GM23338 (cell line): ENCODE measurements around the gene PTCH2. TPM values are rescaled to one million over a fixed set of nuclear protein-coding genes. Genes with fewer than 3 reads are reported as not detected.

Experiments used
- ATAC-seq: fragments of 200-7000 bp; cut with Tn5 transposase; 3 replicates; pipeline ENCODE4 v1.9.1; 2020
- DNase-seq: peaks from one replicate; pipeline ENCODE4 v3.0.0-alpha.2; 2015; ENCODE audit warnings: low spot score
- H2AFZ ChIP-seq: fragments of 200-600 bp; sonication (generic); 2 replicates; pipeline ENCODE4 v1.8.0; 2016; ENCODE audit warnings: antibody characterized with exemption, mild to moderate bottlenecking, moderate library complexity
- H3F3A ChIP-seq: fragments of 200-600 bp; sonication (generic); replicated peaks from 2 replicates; pipeline ENCODE4 v1.8.0; 2017; ENCODE audit warnings: antibody characterized with exemption, mixed run types, low read depth
- H3K27ac ChIP-seq: fragments of 200-600 bp; sonication (generic); 2 replicates; pipeline ENCODE4 v1.6.1; 2016; ENCODE audit warnings: low read depth
- H3K27me3 ChIP-seq: fragments of 200-600 bp; sonication (generic); 2 replicates; pipeline ENCODE4 v1.8.0; 2016; ENCODE audit warnings: mild to moderate bottlenecking, mixed run types, moderate library complexity; ENCODE audit not compliant: insufficient read depth
- H3K36me3 ChIP-seq: fragments of 200-600 bp; sonication (generic); 2 replicates; pipeline ENCODE4 v1.8.0; 2016; ENCODE audit warnings: mild to moderate bottlenecking; ENCODE audit not compliant: insufficient read depth
- H3K4me1 ChIP-seq: fragments of 200-600 bp; sonication (generic); 2 replicates; pipeline ENCODE4 v1.8.0; 2016; ENCODE audit warnings: mild to moderate bottlenecking, moderate library complexity; ENCODE audit not compliant: insufficient read depth
- H3K4me2 ChIP-seq: fragments of 200-600 bp; sonication (generic); 2 replicates; pipeline ENCODE4 v1.7.1; 2017; ENCODE audit warnings: mixed run types
- H3K4me3 ChIP-seq: fragments of 200-600 bp; sonication (generic); 2 replicates; pipeline ENCODE4 v1.6.1; 2016; ENCODE audit warnings: mixed run types
- H3K79me2 ChIP-seq: fragments of 200-600 bp; sonication (generic); replicated peaks from 2 replicates; pipeline ENCODE4 v1.8.0; 2017; ENCODE audit warnings: mild to moderate bottlenecking; ENCODE audit not compliant: insufficient read depth
- H3K9me2 ChIP-seq: fragments of 200-600 bp; sonication (generic); 2 replicates; pipeline ENCODE4 v1.8.0; 2017; ENCODE audit not compliant: insufficient read depth
- H4K20me1 ChIP-seq: fragments of 200-600 bp; sonication (generic); replicated peaks from 2 replicates; pipeline ENCODE4 v1.8.0; 2017; ENCODE audit warnings: mild to moderate bottlenecking; ENCODE audit not compliant: insufficient read depth
- H3K27ac Mint-ChIP-seq: 2 replicates; pipeline ENCODE4 v1.8.0; 2020; ENCODE audit warnings: inconsistent platforms, mild to moderate bottlenecking, moderate library complexity, mixed read lengths
- H3K27me3 Mint-ChIP-seq: 3 replicates; pipeline ENCODE4 v1.8.0; 2022; ENCODE audit warnings: low read depth, mild to moderate bottlenecking, moderate library complexity, mixed read lengths, inconsistent platforms; ENCODE audit not compliant: insufficient read depth, poor library complexity
- H3K36me3 Mint-ChIP-seq: 3 replicates; pipeline ENCODE4 v1.8.0; 2021; ENCODE audit warnings: low read depth, mild to moderate bottlenecking, inconsistent platforms, moderate library complexity, mixed read lengths
- H3K4me1 Mint-ChIP-seq: 3 replicates; pipeline ENCODE4 v1.8.0; 2020; ENCODE audit warnings: mild to moderate bottlenecking, inconsistent platforms, mixed read lengths
- H3K4me3 Mint-ChIP-seq: 3 replicates; pipeline ENCODE4 v1.8.0; 2021; ENCODE audit warnings: moderate library complexity, mild to moderate bottlenecking, inconsistent platforms, mixed read lengths
- H3K9me3 Mint-ChIP-seq: 3 replicates; pipeline ENCODE4 v1.8.0; 2020; ENCODE audit warnings: moderate library complexity, mild to moderate bottlenecking, inconsistent platforms, mixed read lengths
- CREB1 ChIP-seq: fragments of 250-450 bp; sonication (Bioruptor Pico); IDR thresholded peaks from 2 replicates; pipeline ENCODE4 v1.5.0; 2020; ENCODE audit warnings: low read depth, mild to moderate bottlenecking, moderate library complexity
- POLR2AphosphoS5 ChIP-seq: IDR thresholded peaks from 2 replicates; pipeline ENCODE4 v1.6.1; 2016; ENCODE audit warnings: antibody characterized with exemption, low read depth
- ZNF114 ChIP-seq: fragments of 250-450 bp; sonication (Bioruptor Pico); IDR thresholded peaks from 2 replicates; pipeline ENCODE4 v1.5.0; 2020; ENCODE audit warnings: mild to moderate bottlenecking, moderate library complexity
- ZNF331 ChIP-seq: fragments of 250-450 bp; sonication (Bioruptor Pico); IDR thresholded peaks from 2 replicates; pipeline ENCODE4 v1.5.0; 2020; ENCODE audit warnings: low read depth, mild to moderate bottlenecking, moderate library complexity
- polyA plus RNA-seq: library from polyadenylated mRNA; unstranded; fragments of >200 nt; fragmentation: Nextera tagmentation; extraction: Ambion mirVana; gene quantifications from 2 replicates; pipeline ENCODE4 v1.2.1, GENCODE V29; 2016
- total RNA-seq: library from RNA; depleted of rRNA; stranded (reverse); fragments of >200 nt; shearing (Covaris generic); gene quantifications from 2 replicates; pipeline ENCODE4 v1.2.3, GENCODE V29; 2014
- TF ChIP-seq, protein P1 (sequence below): fragments of 250-450 bp; sonication (Bioruptor Pico); IDR thresholded peaks from 2 replicates; pipeline ENCODE4 v1.5.0; 2020; ENCODE audit warnings: mild to moderate bottlenecking, moderate library complexity
- TF ChIP-seq, protein P2 (sequence below): IDR thresholded peaks from one replicate; pipeline ENCODE4 v1.6.1; 2018; ENCODE audit warnings: antibody characterized with exemption; ENCODE audit not compliant: unreplicated experiment
- TF ChIP-seq, protein P3 (sequence below): IDR thresholded peaks from 2 replicates; pipeline ENCODE4 v1.6.1; 2016; ENCODE audit warnings: antibody characterized with exemption
- TF ChIP-seq, protein P4 (sequence below), 2 experiments: fragments of 200-600 bp in 1 of 2; sonication (generic) in 1 of 2; conservative IDR thresholded peaks; 2 replicates each; pipeline versions ENCODE4 v1.5.1 to v1.6.1; 2016 to 2017; ENCODE audit warnings: antibody characterized with exemption in 2 of 2, low read depth in 2 of 2, mild to moderate bottlenecking in 2 of 2, moderate library complexity in 1 of 2

PTCH2 gene
- total and polyA plus RNA-seq, 2 experiments from 2014 or later: 0.63 to 0.74 TPM

DNA sequence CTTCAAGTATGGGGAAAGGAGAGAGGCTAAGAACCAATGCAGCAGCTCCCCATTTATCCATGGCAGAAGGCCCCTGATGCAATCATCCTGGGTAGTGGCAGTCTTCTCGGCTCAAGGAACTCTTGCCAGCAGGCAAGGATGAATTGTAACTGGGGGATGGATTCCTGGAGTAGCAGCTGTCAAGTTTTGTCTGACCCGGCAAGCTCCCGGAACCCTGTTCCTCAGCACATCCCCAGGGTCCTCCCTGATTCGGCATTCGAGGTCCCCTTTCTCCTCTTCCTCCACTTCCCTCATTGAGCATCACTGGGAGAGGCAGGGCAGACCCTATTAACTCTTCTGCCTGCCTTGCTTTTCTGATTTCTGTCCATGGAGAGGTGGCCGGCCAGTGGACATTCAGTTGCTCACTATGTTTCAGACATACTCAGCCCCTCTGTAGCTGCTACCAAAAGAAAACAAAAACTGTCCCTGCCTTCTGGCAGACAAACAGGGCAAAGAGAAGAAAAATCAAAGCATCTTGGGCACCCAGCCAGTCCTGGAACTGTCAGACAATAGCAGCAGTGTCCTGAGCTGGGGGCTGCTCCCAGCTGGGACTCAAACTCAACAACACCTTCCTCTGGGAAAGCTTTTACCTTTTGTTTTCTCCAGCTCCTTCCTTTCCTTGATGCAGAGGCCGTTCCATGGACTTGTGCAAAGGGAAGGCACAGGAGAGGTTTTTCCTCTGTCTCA is 5.6 kb upstream of the PTCH2 start (continued):
- TF ChIP-seq, protein P1, sequence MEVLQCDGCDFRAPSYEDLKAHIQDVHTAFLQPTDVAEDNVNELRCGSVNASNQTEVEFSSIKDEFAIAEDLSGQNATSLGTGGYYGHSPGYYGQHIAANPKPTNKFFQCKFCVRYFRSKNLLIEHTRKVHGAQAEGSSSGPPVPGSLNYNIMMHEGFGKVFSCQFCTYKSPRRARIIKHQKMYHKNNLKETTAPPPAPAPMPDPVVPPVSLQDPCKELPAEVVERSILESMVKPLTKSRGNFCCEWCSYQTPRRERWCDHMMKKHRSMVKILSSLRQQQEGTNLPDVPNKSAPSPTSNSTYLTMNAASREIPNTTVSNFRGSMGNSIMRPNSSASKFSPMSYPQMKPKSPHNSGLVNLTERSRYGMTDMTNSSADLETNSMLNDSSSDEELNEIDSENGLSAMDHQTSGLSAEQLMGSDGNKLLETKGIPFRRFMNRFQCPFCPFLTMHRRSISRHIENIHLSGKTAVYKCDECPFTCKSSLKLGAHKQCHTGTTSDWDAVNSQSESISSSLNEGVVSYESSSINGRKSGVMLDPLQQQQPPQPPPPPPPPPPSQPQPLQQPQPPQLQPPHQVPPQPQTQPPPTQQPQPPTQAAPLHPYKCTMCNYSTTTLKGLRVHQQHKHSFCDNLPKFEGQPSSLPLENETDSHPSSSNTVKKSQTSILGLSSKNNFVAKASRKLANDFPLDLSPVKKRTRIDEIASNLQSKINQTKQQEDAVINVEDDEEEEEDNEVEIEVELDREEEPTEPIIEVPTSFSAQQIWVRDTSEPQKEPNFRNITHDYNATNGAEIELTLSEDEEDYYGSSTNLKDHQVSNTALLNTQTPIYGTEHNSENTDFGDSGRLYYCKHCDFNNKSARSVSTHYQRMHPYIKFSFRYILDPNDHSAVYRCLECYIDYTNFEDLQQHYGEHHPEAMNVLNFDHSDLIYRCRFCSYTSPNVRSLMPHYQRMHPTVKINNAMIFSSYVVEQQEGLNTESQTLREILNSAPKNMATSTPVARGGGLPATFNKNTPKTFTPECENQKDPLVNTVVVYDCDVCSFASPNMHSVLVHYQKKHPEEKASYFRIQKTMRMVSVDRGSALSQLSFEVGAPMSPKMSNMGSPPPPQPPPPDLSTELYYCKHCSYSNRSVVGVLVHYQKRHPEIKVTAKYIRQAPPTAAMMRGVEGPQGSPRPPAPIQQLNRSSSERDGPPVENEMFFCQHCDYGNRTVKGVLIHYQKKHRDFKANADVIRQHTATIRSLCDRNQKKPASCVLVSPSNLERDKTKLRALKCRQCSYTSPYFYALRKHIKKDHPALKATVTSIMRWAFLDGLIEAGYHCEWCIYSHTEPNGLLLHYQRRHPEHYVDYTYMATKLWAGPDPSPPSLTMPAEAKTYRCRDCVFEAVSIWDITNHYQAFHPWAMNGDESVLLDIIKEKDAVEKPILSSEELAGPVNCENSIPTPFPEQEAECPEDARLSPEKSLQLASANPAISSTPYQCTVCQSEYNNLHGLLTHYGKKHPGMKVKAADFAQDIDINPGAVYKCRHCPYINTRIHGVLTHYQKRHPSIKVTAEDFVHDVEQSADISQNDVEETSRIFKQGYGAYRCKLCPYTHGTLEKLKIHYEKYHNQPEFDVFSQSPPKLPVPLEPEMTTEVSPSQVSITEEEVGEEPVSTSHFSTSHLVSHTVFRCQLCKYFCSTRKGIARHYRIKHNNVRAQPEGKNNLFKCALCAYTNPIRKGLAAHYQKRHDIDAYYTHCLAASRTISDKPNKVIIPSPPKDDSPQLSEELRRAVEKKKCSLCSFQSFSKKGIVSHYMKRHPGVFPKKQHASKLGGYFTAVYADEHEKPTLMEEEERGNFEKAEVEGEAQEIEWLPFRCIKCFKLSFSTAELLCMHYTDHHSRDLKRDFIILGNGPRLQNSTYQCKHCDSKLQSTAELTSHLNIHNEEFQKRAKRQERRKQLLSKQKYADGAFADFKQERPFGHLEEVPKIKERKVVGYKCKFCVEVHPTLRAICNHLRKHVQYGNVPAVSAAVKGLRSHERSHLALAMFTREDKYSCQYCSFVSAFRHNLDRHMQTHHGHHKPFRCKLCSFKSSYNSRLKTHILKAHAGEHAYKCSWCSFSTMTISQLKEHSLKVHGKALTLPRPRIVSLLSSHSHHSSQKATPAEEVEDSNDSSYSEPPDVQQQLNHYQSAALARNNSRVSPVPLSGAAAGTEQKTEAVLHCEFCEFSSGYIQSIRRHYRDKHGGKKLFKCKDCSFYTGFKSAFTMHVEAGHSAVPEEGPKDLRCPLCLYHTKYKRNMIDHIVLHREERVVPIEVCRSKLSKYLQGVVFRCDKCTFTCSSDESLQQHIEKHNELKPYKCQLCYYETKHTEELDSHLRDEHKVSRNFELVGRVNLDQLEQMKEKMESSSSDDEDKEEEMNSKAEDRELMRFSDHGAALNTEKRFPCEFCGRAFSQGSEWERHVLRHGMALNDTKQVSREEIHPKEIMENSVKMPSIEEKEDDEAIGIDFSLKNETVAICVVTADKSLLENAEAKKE (CRISPR knock-in tag): no peak

DNA sequence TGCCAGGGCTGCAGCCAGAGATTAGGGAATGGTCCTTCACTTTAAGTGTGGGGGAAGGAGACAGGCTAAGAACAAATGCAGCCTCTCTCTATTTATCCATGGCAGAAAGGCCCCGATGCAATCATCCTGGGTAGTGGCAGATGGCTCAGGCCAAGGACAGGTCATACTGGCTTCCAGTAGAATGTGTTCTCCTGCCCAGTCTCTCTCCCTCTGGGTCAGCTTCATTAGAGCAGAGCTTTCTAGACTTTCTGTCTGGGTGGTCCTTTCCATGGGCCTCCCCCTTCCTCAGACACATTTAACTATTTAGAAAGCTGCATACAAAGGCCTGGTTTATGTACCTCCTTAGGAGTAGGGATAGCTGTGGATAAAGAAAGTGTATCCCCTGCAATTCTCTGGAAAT is 4.8 kb upstream of the PTCH2 start:
- no peaks in the 10 kb centered on the region; the same call in 2 of the 3 replicates for H3K4me1 Mint-ChIP-seq
- TF ChIP-seq ZNF331 (CRISPR knock-in tag): no peak
- TF ChIP-seq CREB1 (CRISPR knock-in tag): no peak
- no peak for TF ChIP-seq POLR2AphosphoS5
- TF ChIP-seq, protein P2, sequence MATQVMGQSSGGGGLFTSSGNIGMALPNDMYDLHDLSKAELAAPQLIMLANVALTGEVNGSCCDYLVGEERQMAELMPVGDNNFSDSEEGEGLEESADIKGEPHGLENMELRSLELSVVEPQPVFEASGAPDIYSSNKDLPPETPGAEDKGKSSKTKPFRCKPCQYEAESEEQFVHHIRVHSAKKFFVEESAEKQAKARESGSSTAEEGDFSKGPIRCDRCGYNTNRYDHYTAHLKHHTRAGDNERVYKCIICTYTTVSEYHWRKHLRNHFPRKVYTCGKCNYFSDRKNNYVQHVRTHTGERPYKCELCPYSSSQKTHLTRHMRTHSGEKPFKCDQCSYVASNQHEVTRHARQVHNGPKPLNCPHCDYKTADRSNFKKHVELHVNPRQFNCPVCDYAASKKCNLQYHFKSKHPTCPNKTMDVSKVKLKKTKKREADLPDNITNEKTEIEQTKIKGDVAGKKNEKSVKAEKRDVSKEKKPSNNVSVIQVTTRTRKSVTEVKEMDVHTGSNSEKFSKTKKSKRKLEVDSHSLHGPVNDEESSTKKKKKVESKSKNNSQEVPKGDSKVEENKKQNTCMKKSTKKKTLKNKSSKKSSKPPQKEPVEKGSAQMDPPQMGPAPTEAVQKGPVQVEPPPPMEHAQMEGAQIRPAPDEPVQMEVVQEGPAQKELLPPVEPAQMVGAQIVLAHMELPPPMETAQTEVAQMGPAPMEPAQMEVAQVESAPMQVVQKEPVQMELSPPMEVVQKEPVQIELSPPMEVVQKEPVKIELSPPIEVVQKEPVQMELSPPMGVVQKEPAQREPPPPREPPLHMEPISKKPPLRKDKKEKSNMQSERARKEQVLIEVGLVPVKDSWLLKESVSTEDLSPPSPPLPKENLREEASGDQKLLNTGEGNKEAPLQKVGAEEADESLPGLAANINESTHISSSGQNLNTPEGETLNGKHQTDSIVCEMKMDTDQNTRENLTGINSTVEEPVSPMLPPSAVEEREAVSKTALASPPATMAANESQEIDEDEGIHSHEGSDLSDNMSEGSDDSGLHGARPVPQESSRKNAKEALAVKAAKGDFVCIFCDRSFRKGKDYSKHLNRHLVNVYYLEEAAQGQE: no peak
- TF ChIP-seq ZNF114 (CRISPR knock-in tag): no peak
- TF ChIP-seq, protein P3, sequence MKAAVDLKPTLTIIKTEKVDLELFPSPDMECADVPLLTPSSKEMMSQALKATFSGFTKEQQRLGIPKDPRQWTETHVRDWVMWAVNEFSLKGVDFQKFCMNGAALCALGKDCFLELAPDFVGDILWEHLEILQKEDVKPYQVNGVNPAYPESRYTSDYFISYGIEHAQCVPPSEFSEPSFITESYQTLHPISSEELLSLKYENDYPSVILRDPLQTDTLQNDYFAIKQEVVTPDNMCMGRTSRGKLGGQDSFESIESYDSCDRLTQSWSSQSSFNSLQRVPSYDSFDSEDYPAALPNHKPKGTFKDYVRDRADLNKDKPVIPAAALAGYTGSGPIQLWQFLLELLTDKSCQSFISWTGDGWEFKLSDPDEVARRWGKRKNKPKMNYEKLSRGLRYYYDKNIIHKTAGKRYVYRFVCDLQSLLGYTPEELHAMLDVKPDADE: no peak
- TF ChIP-seq, protein P4, sequence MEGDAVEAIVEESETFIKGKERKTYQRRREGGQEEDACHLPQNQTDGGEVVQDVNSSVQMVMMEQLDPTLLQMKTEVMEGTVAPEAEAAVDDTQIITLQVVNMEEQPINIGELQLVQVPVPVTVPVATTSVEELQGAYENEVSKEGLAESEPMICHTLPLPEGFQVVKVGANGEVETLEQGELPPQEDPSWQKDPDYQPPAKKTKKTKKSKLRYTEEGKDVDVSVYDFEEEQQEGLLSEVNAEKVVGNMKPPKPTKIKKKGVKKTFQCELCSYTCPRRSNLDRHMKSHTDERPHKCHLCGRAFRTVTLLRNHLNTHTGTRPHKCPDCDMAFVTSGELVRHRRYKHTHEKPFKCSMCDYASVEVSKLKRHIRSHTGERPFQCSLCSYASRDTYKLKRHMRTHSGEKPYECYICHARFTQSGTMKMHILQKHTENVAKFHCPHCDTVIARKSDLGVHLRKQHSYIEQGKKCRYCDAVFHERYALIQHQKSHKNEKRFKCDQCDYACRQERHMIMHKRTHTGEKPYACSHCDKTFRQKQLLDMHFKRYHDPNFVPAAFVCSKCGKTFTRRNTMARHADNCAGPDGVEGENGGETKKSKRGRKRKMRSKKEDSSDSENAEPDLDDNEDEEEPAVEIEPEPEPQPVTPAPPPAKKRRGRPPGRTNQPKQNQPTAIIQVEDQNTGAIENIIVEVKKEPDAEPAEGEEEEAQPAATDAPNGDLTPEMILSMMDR (conservative IDR thresholded peaks at IDR 0.05; ENCODE audit: low read depth in 2 of 2): no peak

More for the DNA sequence above, 4.8 kb upstream of the PTCH2 start:
- H3K4me2 ChIP-seq: no peak overlapping the region
- Mint-ChIP-seq H3K27me3 (peaks cover 8% of the 10 kb centered on the region), H3K36me3 (0 out of 3 replicates have a peak, but pooled peaks cover 3% of the 10 kb centered on the region), H3K9me3 (0 out of 3 replicates have a peak, but pooled peaks cover 4% of the 10 kb centered on the region), H3K27ac (no peak overlapping the region), H3K4me3 (no peak overlapping the region)
- no peak overlapping the region for H3K27ac ChIP-seq
- ATAC-seq (no peak), DNase-seq (no peak)
- no peaks in the 10 kb centered on the region for H3K9me2 ChIP-seq
- H3K4me1 ChIP-seq: 0 out of 2 replicates have a peak, but pooled peaks cover 7% of the 10 kb centered on the region
- H2AFZ ChIP-seq: no peak overlapping the region
- H3F3A ChIP-seq: no peaks in the 10 kb centered on the region
- no peaks in the 10 kb centered on the region for H4K20me1 ChIP-seq
- H3K27me3 ChIP-seq: no peaks in the 10 kb centered on the region
- H3K79me2 ChIP-seq: no peaks in the 10 kb centered on the region
- H3K4me3 ChIP-seq: no peak overlapping the region
- H3K36me3 ChIP-seq: no peaks in the 10 kb centered on the region
